ENCODE data around the gene ELAPOR1. TPM values are rescaled to one million over a fixed set of nuclear protein-coding genes. Genes with fewer than 3 reads are reported as not detected.

The ELAPOR1 gene
- total RNA-seq, 6 experiments from 2014 or later: 0.38 to 2.6 (median 2.0) TPM

DNA sequence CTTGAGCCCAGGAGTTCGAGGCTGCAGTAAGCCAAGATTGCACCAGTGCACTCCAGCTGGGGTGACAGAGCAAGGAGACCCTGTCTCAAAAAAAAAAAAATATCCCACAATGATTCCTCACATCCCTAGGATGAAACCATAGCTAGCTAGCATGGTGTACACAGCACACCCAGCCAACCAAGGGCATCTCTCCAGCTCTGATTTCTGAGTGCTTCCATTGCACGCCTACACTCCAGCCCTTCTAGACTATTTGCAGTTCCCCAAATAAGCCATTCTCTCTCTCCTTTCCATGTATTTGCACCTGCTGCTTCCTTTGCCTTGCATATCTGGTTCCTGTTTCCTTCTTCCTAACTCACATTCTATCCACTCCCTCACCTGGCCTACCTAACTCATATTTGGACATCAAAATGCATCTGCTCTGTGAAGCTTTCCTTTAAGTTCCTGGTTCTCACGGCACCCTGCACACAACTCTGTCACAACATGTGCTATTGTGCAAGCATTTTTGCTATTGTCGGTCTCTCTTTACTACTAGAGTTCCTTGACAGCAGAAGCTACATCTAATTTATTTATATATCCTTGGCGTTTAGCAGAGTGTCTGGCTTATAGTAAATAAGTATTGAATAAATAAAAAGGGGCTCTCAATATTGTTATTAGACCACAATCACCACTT is 2.4 kb upstream of the ELAPOR1 start:
- Mint-ChIP-seq H3K9me3 (no peaks in the 10 kb centered on the region), H3K27ac (peak overlapping the region; percentile 82; the same call in 1 of the 2 replicates), H3K27me3 (ENCODE audit: insufficient read depth) (peaks cover 36% of the 10 kb centered on the region), H3K4me1 (ENCODE audit: low read depth) (peaks cover 26% of the 10 kb centered on the region), H3K4me3 (no peak overlapping the region), H3K36me3 (ENCODE audit: low read depth) (no peaks in the 10 kb centered on the region)
- TF ChIP-seq, protein P1, sequence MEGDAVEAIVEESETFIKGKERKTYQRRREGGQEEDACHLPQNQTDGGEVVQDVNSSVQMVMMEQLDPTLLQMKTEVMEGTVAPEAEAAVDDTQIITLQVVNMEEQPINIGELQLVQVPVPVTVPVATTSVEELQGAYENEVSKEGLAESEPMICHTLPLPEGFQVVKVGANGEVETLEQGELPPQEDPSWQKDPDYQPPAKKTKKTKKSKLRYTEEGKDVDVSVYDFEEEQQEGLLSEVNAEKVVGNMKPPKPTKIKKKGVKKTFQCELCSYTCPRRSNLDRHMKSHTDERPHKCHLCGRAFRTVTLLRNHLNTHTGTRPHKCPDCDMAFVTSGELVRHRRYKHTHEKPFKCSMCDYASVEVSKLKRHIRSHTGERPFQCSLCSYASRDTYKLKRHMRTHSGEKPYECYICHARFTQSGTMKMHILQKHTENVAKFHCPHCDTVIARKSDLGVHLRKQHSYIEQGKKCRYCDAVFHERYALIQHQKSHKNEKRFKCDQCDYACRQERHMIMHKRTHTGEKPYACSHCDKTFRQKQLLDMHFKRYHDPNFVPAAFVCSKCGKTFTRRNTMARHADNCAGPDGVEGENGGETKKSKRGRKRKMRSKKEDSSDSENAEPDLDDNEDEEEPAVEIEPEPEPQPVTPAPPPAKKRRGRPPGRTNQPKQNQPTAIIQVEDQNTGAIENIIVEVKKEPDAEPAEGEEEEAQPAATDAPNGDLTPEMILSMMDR (IDR thresholded peaks at IDR 0.05): no peak
- DNase-seq: no peak

DNA sequence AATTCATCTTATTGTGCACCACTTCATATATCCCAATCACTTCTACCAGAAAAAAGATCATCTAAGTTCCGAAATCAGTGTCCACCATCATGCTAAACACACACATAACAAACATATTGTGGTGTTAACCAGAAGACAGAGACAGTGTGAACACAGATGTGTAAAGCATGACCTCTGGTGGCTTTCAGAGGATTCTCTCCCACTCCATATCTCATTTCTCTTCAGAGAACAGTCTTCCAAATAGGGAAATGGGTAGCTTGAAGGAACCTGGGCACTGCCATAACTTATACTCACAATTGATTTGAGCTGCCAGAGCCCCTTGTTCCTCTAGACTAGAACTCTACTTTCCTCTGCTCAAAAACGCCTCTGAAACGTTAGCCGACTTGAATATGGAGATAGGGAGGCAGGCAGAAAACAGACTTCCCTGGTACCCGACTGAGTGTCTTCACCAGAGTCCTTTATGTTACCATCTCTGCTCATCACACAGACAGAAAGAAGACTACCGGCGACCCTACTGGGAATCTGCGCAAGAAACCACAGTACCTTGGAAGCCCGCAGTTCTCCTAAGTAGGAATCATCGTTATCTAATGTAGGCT is 1.8 kb upstream of the ELAPOR1 start:
- H3K4me3 Mint-ChIP-seq: peak overlapping the region; percentile 83
- peaks cover 36% of the 10 kb centered on the region for H3K27me3 Mint-ChIP-seq (ENCODE audit: insufficient read depth)
- peak; percentile 21 for DNase-seq
- H3K9me3 Mint-ChIP-seq: no peaks in the 10 kb centered on the region
- H3K27ac Mint-ChIP-seq: peak overlapping the region; percentile 82
- H3K36me3 Mint-ChIP-seq (ENCODE audit: low read depth): no peaks in the 10 kb centered on the region
- peaks cover 26% of the 10 kb centered on the region for H3K4me1 Mint-ChIP-seq (ENCODE audit: low read depth)
- TF ChIP-seq, protein P1 (IDR thresholded peaks at IDR 0.05): no peak

DNA sequence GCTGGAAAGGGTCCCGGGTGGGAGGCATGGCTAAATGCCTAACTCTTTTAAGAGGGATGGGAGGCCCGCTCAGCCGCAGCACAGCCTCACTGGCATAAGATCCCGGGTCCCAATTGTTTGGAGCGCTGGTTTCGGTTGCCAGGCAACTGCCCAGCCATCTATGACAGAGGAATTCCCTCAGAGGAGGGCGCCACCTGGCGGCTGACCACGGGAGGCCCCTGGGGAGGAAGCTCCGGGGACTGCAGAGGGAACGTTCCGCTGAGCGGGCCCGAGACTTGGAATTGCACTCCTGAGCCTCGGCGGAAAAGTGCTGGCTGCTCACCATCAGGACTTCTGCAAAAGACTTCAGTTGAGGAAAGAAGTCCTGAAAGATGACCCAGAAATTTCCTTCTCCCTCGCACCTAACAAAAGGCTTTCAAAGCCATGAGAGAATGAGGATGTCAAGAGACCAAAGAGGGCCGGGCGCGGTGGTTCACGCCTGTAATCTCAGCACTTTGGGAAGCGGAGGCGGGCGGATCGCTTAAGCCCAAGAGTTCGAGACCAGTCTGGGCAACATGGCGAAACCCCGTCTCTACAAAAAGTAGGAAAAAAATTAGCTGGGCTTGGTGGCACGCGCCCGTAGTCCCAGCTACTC is 1.1 kb upstream of the ELAPOR1 start:
- TF ChIP-seq, protein P1 (IDR thresholded peaks at IDR 0.05): peak; percentile 99
- Mint-ChIP-seq H3K36me3 (ENCODE audit: low read depth) (no peaks in the 10 kb centered on the region), H3K9me3 (no peaks in the 10 kb centered on the region), H3K27ac (peak overlapping the region; percentile 82), H3K27me3 (ENCODE audit: insufficient read depth) (peaks cover 36% of the 10 kb centered on the region), H3K4me1 (ENCODE audit: low read depth) (peaks cover 26% of the 10 kb centered on the region), H3K4me3 (peak overlapping the region; percentile 83)
- peak; percentile 80 for DNase-seq

DNA sequence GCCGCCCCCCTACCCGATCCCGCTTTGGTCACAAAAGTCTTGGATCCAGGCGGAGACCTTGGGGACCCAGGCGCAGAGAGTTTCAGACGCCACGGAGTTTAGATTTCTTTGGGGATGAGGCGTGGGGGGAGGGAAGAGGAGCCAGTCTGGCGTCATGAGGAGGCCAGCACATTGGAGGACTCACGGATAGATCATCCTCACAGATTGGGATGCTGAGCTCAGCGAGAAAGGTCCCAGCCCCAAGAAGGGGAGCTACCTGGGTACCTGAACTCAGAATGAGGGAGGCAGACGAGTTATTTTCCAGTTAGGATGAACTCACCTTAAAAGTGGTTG is 393 bp downstream of the ELAPOR1 start:
- H3K9me3 Mint-ChIP-seq: no peaks in the 10 kb centered on the region
- no peak overlapping the region for H3K27ac Mint-ChIP-seq
- no peaks in the 10 kb centered on the region for H3K36me3 Mint-ChIP-seq (ENCODE audit: low read depth)
- peaks cover 39% of the 10 kb centered on the region for H3K27me3 Mint-ChIP-seq (ENCODE audit: insufficient read depth)
- peaks cover 26% of the 10 kb centered on the region for H3K4me1 Mint-ChIP-seq (ENCODE audit: low read depth)
- no peak for DNase-seq
- H3K4me3 Mint-ChIP-seq: peak overlapping the region; percentile 72
- TF ChIP-seq, protein P1 (IDR thresholded peaks at IDR 0.05): no peak

DNA sequence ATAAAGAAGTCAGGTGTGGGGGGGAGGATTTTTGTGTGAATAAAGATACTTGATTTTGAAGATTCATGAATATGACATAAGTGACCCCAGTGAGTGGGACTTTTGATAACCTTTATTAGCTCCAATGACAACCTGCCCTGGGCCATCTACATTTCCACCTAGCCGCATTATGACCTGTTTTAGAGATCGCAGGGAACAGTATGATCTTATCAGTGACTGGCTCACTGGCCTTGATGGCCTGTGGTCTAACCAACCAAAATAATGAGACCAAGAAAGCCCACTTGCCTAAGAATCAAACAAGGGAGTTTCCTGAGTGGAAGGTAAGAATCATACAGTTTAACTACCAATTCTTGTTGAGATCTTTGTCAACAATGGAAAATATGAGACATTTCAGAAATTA is 1.8 kb downstream of the ELAPOR1 start:
- Mint-ChIP-seq H3K4me3 (no peak overlapping the region), H3K9me3 (no peaks in the 10 kb centered on the region), H3K27ac (no peak overlapping the region), H3K27me3 (ENCODE audit: insufficient read depth) (peaks cover 35% of the 10 kb centered on the region), H3K36me3 (ENCODE audit: low read depth) (no peaks in the 10 kb centered on the region), H3K4me1 (ENCODE audit: low read depth) (peaks cover 26% of the 10 kb centered on the region)
- no peak for DNase-seq
- TF ChIP-seq, protein P1 (IDR thresholded peaks at IDR 0.05): no peak
